Measurements from ENCODE around the gene ZBTB16.

Gene ZBTB16

DNA sequence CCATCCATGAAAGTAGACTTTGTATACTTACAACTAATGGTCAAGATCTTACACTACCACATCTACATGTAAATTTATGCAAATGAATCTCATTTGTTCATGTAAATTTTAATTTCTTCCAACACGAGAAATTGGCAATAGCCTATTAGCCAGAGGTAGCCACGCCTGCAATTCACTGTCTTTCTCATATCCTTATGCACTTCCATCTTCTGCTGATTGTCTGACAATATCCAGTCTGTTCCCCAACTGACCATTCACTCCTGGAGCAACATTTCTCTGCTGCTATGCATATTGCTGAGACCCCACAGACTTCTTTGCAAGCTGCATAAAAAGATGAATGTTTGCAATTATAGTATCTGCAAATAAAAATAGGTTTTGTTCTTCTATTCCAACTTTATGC is 239.2 kb downstream of the ZBTB16 start:
- H3K27me3 ChIP-seq (ENCODE audit: insufficient read depth, low read depth): no peaks in the 10 kb centered on the region
- no peaks in the 10 kb centered on the region for H4K20me1 ChIP-seq (ENCODE audit: insufficient read depth)
- no peaks in the 10 kb centered on the region for H3K36me3 ChIP-seq (ENCODE audit: insufficient read depth)
- H3K4me2 ChIP-seq: no peak overlapping the region
- no peak overlapping the region for H3K4me3 ChIP-seq (IDR thresholded peaks at IDR 0.05; ENCODE audit: insufficient read depth, low read depth, low read length)
- no peak for TF ChIP-seq CTCF (conservative IDR thresholded peaks at IDR 0.05; ENCODE audit: low read depth, low read length)
- H3K4me1 ChIP-seq (ENCODE audit: low read depth, poor library complexity, severe bottlenecking): no peaks in the 10 kb centered on the region
- no peak overlapping the region for H3K27ac ChIP-seq
- no peak overlapping the region for H3K9ac ChIP-seq
- H3K79me2 ChIP-seq (ENCODE audit: insufficient read depth, low read depth): no peaks in the 10 kb centered on the region
- H2AFZ ChIP-seq (ENCODE audit: low read depth): no peak overlapping the region
